Adrenal gland (tissue), 5 donors: ENCODE measurements around the gene PKNOX2.

Experiments used
- POLR2A ChIP-seq, 2 donors: fragments of 450-650 bp; IDR thresholded peaks; one replicate each; pipeline ENCODE4 v1.6.1; 2017; ENCODE audit warnings: antibody characterized with exemption in 2 of 2, mild to moderate bottlenecking in 2 of 2, moderate library complexity in 1 of 2
- TF ChIP-seq, protein P1 (sequence below), 6 experiments: fragments of 450-650 bp in 4 of 6; fragments of 200-600 bp in 2 of 6; sonication (generic) in 1 of 6; IDR thresholded peaks; 1 replicate in 5 of 6; 2 replicates in 1 of 6; pipeline versions ENCODE4 v1.5.1 to v1.8.0; 2016 to 2021; ENCODE audit warnings: antibody characterized with exemption in 6 of 6, mild to moderate bottlenecking in 2 of 6, moderate library complexity in 1 of 6
- donor health status: DM: no; HTN: no; CAD: no.

DNA sequence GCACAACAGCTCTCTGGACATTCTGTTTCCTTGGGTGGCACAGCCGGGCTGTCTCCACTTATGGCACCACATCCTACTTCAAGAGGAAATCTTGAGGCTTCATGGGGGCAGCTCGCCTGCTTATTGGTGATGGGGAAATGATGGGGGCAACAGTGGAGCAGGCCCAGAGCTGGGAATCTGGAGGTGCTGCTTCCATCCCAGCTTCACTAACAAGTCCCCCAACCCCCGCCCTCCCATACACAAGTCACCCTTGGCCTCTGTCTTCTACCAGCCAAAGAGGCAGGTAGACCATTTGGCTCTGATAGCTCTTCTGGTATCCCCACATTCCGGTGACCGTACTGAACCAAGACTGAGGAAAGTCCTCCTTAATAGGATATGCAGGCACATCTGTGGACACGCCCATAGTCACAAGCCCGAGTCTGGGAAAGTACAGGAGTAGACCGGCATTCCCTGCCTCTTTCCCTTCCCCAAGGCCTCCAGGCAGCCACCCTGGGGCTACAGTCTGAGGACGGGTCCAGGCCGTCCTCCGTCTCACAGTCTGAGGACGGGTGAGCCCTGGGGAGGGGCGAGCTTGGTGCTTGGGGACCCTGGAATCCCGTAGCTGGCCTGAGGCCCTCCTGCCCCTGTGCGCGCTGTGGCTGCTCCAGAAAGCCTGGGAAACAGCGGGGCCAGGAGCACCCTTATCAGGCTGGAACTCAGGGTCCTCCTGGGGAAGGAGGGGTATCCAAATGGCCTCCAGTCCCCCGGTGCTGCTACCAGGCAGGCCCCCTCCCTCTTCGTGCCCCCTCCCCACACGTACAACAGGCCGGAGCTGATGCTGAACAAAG lies 185.9 kb downstream of the PKNOX2 start:
- TF ChIP-seq, protein P1, sequence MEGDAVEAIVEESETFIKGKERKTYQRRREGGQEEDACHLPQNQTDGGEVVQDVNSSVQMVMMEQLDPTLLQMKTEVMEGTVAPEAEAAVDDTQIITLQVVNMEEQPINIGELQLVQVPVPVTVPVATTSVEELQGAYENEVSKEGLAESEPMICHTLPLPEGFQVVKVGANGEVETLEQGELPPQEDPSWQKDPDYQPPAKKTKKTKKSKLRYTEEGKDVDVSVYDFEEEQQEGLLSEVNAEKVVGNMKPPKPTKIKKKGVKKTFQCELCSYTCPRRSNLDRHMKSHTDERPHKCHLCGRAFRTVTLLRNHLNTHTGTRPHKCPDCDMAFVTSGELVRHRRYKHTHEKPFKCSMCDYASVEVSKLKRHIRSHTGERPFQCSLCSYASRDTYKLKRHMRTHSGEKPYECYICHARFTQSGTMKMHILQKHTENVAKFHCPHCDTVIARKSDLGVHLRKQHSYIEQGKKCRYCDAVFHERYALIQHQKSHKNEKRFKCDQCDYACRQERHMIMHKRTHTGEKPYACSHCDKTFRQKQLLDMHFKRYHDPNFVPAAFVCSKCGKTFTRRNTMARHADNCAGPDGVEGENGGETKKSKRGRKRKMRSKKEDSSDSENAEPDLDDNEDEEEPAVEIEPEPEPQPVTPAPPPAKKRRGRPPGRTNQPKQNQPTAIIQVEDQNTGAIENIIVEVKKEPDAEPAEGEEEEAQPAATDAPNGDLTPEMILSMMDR (IDR thresholded peaks at IDR 0.05): no peak
- no peak for TF ChIP-seq POLR2A (IDR thresholded peaks at IDR 0.05)
